HUES6 (cell line): ENCODE measurements around the gene JDP2.

Experiments
- H3K27ac ChIP-seq: 2 replicates; pipeline ENCODE4 v1.7.0; 2013; ENCODE audit warnings: low read depth, mild to moderate bottlenecking, low read length, inconsistent platforms
- H3K27me3 ChIP-seq: 2 replicates; pipeline ENCODE4 v1.6.1; 2013; ENCODE audit warnings: low read length; ENCODE audit not compliant: control insufficient read depth, insufficient read depth
- H3K36me3 ChIP-seq: 2 replicates; pipeline ENCODE4 v1.6.1; 2013; ENCODE audit warnings: low read length; ENCODE audit not compliant: control insufficient read depth, insufficient read depth
- H3K4me1 ChIP-seq: 2 replicates; pipeline ENCODE4 v1.6.1; 2013; ENCODE audit warnings: low read length; ENCODE audit not compliant: control insufficient read depth, insufficient read depth
- H3K4me3 ChIP-seq: 2 replicates; pipeline ENCODE4 v1.5.1; 2013; ENCODE audit warnings: low read depth, low read length
- H3K9ac ChIP-seq: one replicate; pipeline ENCODE4 v1.6.1; 2013; ENCODE audit warnings: mild to moderate bottlenecking, low read length
- H3K9me3 ChIP-seq: 2 replicates; pipeline ENCODE4 v1.6.1; 2013; ENCODE audit warnings: low read depth, low read length; ENCODE audit not compliant: control insufficient read depth, insufficient read depth

Gene JDP2

GRCh38 chr14:75446447-75446846 lies 18.6 kb downstream of the JDP2 start:
- H3K27me3 ChIP-seq = no peaks in the 10 kb centered on the region

GRCh38 chr14:75448209-75448608 lies 20.4 kb downstream of the JDP2 start:
- Histone ChIP-seq H3K4me1 (peaks cover 26% of the 10 kb centered on the region), H3K9me3 (no peaks in the 10 kb centered on the region), H3K27ac (no peak overlapping the region), H3K36me3 (peaks cover 33% of the 10 kb centered on the region), H3K9ac (no peak overlapping the region), H3K27me3 (no peaks in the 10 kb centered on the region), H3K4me3 (no peak overlapping the region)

More at GRCh38 chr14:75446447-75446846, 18.6 kb downstream of the JDP2 start:
- H3K4me3 ChIP-seq = no peak overlapping the region
- H3K36me3 ChIP-seq = peaks cover 40% of the 10 kb centered on the region
- no peaks in the 10 kb centered on the region for H3K9me3 ChIP-seq
- H3K4me1 ChIP-seq = peaks cover 32% of the 10 kb centered on the region; the same call in 1 of the 2 replicates
- H3K9ac ChIP-seq = no peak overlapping the region
- H3K27ac ChIP-seq = no peak overlapping the region

- H3K9ac ChIP-seq = no peak overlapping the region
- H3K4me3 ChIP-seq = no peak overlapping the region
- H3K36me3 ChIP-seq = peaks cover 27% of the 10 kb centered on the region
- H3K9me3 ChIP-seq = no peaks in the 10 kb centered on the region
- H3K4me1 ChIP-seq = peaks cover 34% of the 10 kb centered on the region
- H3K27me3 ChIP-seq = no peaks in the 10 kb centered on the region
- no peak overlapping the region for H3K27ac ChIP-seq
Measured at GRCh38 chr14:75449036-75449435, 21.2 kb downstream of the JDP2 start.

- Histone ChIP-seq H3K27ac (no peak overlapping the region), H3K36me3 (peaks cover 21% of the 10 kb centered on the region), H3K9me3 (no peaks in the 10 kb centered on the region), H3K4me1 (peaks cover 41% of the 10 kb centered on the region), H3K27me3 (no peaks in the 10 kb centered on the region), H3K9ac (no peak overlapping the region), H3K4me3 (no peak overlapping the region)
Measured at GRCh38 chr14:75449696-75450095, 21.9 kb downstream of the JDP2 start.

GRCh38 chr14:75450381-75451276 lies 22.8 kb downstream of the JDP2 start:
- H3K36me3 ChIP-seq = peaks cover 14% of the 10 kb centered on the region
- H3K4me3 ChIP-seq = no peak overlapping the region
- no peak overlapping the region for H3K9ac ChIP-seq
- peaks cover 46% of the 10 kb centered on the region for H3K4me1 ChIP-seq
- no peaks in the 10 kb centered on the region for H3K27me3 ChIP-seq
- H3K9me3 ChIP-seq = no peaks in the 10 kb centered on the region
- no peak overlapping the region for H3K27ac ChIP-seq

- H3K4me3 ChIP-seq = no peak overlapping the region; the same call in 1 of the 2 replicates
- peaks cover 11% of the 10 kb centered on the region for H3K36me3 ChIP-seq
- H3K27me3 ChIP-seq = no peaks in the 10 kb centered on the region
- H3K27ac ChIP-seq = peak overlapping the region; percentile 66; the same call in 1 of the 2 replicates
- peaks cover 62% of the 10 kb centered on the region for H3K4me1 ChIP-seq
- peak overlapping the region; percentile 40 for H3K9ac ChIP-seq
- H3K9me3 ChIP-seq = no peaks in the 10 kb centered on the region
Measured at GRCh38 chr14:75452324-75452723, 24.5 kb downstream of the JDP2 start.

GRCh38 chr14:75452900-75453816 lies 25.3 kb downstream of the JDP2 start:
- Histone ChIP-seq H3K4me1 (peaks cover 68% of the 10 kb centered on the region), H3K27me3 (no peaks in the 10 kb centered on the region), H3K36me3 (peaks cover 11% of the 10 kb centered on the region), H3K9ac (peak overlapping the region; percentile 78), H3K4me3 (peak overlapping the region; percentile 24; the same call in 1 of the 2 replicates), H3K27ac (peak overlapping the region; percentile 66), H3K9me3 (no peaks in the 10 kb centered on the region)

GRCh38 chr14:75453817-75454434 lies 26.1 kb downstream of the JDP2 start:
- peak overlapping the region; percentile 24; the same call in 1 of the 2 replicates for H3K4me3 ChIP-seq
- peak overlapping the region; percentile 78 for H3K9ac ChIP-seq

GRCh38 chr14:75454963-75455546 lies 27.2 kb downstream of the JDP2 start:
- peaks cover 71% of the 10 kb centered on the region for H3K4me1 ChIP-seq
- H3K27me3 ChIP-seq = no peaks in the 10 kb centered on the region
- H3K9me3 ChIP-seq = no peaks in the 10 kb centered on the region
- H3K9ac ChIP-seq = no peak overlapping the region
- H3K27ac ChIP-seq = no peak overlapping the region
- H3K4me3 ChIP-seq = no peak overlapping the region
- peaks cover 10% of the 10 kb centered on the region for H3K36me3 ChIP-seq

More at GRCh38 chr14:75453817-75454434, 26.1 kb downstream of the JDP2 start:
- Histone ChIP-seq H3K27me3 (no peaks in the 10 kb centered on the region), H3K9me3 (no peaks in the 10 kb centered on the region), H3K27ac (peak overlapping the region; percentile 66), H3K4me1 (peaks cover 70% of the 10 kb centered on the region), H3K36me3 (peaks cover 11% of the 10 kb centered on the region)
